NCI-H748 treated with DMSO at 0.1 percent for 48 hours (cell line): ENCODE measurements around the gene SCYGR3.
"Not testable (repeated sequence)": the region's sequence is repeated elsewhere in the genome, so short reads cannot be mapped to it uniquely, and the experiment has no call there.

Experiments
- DNase-seq: peaks from one replicate; lab custom pipeline; 2025; lab: John Stamatoyannopoulos, UW

SCYGR3 gene

GRCh38 chr2:227613272-227613660 lies 1.4 kb downstream of the SCYGR3 start:
- DNase-seq: no peak

GRCh38 chr2:227612546-227613271 lies 1.9 kb downstream of the SCYGR3 start:
- peak; percentile 74 for DNase-seq

- DNase-seq: no peak
Observed at GRCh38 chr2:227610123-227610522, 4.5 kb downstream of the SCYGR3 start.

- DNase-seq: peak; percentile 13
Observed at GRCh38 chr2:227608561-227609338, 5.9 kb downstream of the SCYGR3 start.

GRCh38 chr2:227607941-227608340 lies 6.7 kb downstream of the SCYGR3 start:
- DNase-seq: no peak

GRCh38 chr2:227606476-227606875 lies 8.2 kb downstream of the SCYGR3 start:
- no peak for DNase-seq

- DNase-seq: no peak
Observed at GRCh38 chr2:227602358-227602757, 12.3 kb downstream of the SCYGR3 start.

GRCh38 chr2:227598835-227599503 lies 15.7 kb downstream of the SCYGR3 start, which contains the start of gene SCYGR2:
Gene SCYGR2 (plus strand): TSS chr2:227598893. CDS start chr2:227598893, 0 bp downstream.
- not testable (repeated sequence) for DNase-seq

- no peak for DNase-seq
Observed at GRCh38 chr2:227597998-227598397, 16.6 kb downstream of the SCYGR3 start.

GRCh38 chr2:227597036-227597435 lies 17.6 kb downstream of the SCYGR3 start:
- DNase-seq: no peak

GRCh38 chr2:227595797-227596196 lies 18.8 kb downstream of the SCYGR3 start:
- no peak for DNase-seq

- no peak for DNase-seq
Observed at GRCh38 chr2:227592694-227593387, 21.8 kb downstream of the SCYGR3 start.

- no peak for DNase-seq
Observed at GRCh38 chr2:227582369-227582768, 32.3 kb downstream of the SCYGR3 start.

GRCh38 chr2:227579791-227580190 lies 34.8 kb downstream of the SCYGR3 start:
- no peak for DNase-seq

- DNase-seq: no peak
Observed at GRCh38 chr2:227578642-227579041, 36.0 kb downstream of the SCYGR3 start.

- DNase-seq: no peak
Observed at GRCh38 chr2:227577555-227577954, 37.1 kb downstream of the SCYGR3 start.

GRCh38 chr2:227576812-227577211 lies 37.8 kb downstream of the SCYGR3 start:
- DNase-seq: no peak

- DNase-seq: no peak
Observed at GRCh38 chr2:227576110-227576509, 38.5 kb downstream of the SCYGR3 start.

GRCh38 chr2:227570615-227571014 lies 44.0 kb downstream of the SCYGR3 start:
- no peak for DNase-seq

GRCh38 chr2:227568852-227569169 lies 45.8 kb downstream of the SCYGR3 start:
- DNase-seq: no peak

- DNase-seq: no peak
Observed at GRCh38 chr2:227566012-227566411, 48.6 kb downstream of the SCYGR3 start.

- no peak for DNase-seq
Observed at GRCh38 chr2:227565080-227565479, 49.6 kb downstream of the SCYGR3 start.
